ENCODE results near the gene NBAS.
"Not testable (repeated sequence)": the region's sequence is repeated elsewhere in the genome, so short reads cannot be mapped to it uniquely, and the experiment has no call there.

NBAS gene

DNA sequence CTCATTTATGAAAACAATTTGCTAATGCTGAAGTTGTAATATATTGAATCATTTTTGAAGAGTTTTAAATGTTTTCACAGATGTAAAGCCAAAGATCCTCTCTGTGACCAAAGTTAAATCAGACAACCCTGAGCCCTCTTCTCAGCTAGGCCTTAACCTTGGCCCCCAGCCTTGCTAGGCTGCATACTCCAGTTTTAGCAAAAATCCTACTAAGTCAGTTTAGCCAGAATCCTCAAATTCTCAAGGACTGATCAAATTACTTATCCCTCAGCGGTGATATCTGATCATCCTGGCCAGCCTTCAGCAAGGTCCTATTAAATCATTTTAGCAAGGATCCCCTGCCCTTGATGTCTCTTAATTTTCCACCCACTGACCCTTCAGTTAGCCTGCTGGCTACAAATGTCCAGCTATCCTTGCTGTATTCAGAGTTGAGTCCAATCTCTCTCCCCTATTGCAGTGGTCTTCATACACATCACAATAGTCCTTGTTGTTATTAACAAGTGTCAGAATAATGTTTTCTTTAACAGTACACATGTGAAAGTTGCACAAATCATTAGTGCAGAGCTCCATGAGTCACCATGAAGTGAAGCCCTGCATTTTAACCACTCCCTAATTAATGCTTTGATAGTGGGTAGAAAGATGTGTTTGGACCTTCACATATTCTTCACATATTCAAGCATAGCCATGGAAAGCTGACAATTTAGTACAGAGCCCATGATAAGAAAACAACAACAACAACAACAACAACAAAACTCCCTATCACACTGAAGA is 206.4 kb downstream of the NBAS start:
- DNase-seq = no peak

DNA sequence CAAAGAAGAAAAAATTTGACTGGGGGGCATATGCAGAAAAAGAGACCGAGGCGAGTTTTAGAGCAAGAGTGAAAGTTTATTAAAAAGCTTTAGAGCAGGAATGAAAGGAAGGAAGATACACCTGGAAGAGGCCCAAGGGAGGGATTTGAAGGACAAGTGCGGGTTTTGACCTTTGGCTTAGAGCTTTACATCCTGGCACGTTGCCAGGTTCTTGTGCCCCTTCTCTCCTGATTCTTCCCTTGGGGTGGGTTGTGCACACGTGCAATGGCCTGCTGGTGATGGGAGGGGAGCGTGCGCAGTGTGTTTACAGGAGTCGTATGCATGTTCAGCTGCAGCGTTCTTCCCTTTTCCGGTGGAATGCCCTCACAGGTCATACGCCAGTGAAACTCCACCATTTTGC is 208.8 kb downstream of the NBAS start:
- DNase-seq = no peak

DNA sequence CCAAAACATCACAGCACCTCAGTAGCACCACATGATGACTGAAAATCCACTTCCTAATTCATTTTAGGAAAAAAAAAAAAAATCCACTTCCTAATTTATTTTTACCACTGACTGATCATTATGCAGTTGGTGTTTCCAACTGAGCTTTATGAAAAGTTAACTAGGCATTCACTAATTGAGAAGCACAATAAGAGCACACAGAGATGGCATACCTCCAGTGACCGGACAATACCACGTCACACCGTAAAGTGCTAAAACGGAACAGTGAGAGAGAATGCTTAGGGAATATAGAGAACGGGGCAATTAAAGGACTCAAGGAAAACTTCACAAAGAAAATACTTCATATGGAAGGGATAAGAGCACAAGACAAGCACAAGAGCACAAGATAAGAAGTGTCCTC is 212.5 kb downstream of the NBAS start:
- DNase-seq = no peak

DNA sequence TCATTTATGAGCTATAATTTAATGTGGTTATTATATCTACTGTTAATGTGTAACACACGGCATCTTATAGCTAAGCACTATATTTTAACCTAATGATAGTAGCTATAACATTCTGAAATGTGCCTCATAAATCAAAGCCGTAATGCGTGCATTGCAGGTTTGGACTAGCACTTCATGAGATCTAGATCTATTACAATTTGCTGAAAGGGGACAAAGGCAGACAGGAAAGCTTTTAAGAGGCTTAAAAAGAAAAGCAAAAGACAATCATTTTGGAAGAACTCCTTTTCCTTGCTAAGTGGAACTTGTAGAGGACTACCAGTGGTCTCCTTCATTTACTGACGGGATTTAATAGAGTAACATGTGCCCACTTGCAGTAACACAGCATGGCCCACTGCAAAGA is 213.1 kb downstream of the NBAS start:
- no peak for DNase-seq

DNA sequence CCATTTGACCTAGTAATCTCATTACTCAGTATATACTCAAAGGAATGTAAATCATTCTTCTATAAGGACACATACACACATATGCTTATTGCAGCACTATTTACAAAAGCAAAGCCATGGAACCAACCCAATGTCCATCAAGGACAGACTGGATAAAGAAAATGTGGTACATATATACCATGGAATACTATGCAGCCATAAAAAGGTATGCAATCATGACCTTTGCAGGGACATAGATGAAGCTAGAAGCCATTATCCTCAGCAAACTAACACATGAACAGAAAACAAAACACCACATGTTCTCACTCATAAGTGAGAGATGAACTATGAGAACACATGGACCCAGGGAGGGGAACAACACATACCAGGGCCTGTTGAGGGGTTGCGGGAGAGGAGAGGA is 214.5 kb downstream of the NBAS start:
- no peak for DNase-seq

DNA sequence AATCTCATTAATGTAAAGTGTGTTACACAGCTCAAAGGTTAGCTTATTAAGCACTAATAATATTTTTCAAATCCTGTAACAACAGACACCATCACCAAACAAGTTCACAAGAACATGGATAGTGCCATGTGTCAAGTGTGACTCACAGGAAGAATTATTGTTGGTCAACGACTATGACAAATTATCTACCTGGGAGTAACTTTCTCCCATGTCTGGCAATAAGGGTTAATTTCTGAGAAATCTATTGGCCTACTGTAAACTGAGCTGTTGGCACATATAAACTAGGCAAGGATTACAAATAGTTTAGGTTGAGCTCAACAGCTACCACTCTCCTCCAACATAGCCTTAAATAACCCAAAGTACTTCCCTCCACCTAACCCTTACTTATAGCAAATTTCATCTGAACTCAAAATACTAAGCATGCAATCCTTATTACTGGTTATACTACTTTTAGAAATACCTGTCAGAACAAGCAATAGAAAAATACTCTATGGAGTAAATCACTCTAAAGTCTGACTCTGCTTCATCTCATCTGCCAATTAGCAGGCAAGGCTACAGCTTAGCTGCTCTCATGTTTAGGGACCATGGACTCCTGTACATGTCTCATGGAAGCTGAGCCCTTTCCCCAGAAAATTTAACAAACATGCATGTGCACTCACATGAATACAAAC is 223.0 kb downstream of the NBAS start:
- no peak for DNase-seq

DNA sequence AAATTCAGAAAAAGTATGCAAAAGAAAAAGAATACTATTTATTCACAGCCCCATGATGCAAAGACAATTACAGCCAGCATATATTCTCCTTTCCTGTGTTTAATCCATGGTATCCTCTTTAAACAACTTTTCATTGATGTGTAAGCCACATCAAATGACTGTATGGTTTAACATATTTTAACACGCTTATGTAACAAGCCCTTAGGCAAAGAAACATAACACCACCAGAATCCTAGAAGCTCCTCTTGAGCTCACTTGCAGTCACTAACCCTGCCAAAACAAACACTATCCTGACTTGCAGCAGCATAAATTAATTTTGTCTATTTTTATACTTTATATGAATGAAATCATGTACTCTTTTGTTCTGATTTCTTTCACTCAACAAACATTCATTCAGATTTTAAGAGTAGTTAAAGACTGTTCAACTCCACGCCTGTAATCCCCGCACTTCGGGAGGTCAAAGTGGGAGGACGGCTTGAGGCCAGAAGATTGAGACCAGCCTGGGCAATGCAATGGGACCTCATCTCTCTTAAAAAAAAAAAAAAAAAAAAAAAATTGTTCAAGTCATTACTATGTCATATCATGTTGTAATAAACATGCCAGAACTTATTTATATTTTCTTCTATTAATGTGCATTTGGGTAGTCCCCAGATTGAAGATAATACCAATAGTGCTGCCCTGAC is 226.3 kb downstream of the NBAS start:
- no peak for DNase-seq

DNA sequence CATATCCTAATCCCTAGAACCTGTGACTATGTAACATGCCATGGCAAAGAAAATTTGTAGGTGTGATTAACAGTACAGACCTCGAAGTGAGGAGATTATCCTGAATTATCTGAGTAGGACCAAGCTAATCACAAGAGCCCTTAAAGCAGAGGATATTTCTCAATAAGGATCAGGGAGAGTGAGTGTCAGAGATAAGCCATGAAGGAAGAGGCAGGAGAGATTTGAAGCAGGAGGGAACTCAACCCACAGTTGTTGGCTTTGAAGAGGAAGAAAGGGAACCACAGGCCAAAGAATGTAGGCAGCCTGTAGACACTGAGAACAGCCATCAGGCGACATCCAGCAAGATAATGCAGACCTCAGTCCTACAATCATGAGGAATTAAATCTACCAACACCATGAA is 229.3 kb downstream of the NBAS start:
- DNase-seq = no peak

DNA sequence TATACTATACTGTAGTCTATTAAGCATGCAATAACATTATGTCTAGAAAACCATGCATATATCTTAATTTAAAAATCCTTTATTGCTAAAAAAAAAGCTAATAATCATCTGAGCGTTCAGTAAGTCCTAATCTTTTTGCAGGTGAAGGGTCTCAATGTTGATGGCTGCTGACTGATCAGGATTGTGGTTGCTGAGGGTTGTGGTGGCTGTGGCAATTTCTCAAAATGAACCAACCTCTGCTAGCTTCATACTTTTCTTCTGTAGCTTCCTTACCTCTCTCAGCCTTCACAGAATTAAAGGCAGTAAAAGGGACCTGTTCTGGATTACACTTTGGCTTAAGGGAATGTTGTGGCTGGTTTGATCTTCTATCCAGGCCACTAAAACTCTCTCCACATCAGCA is 235.8 kb downstream of the NBAS start:
- no peak for DNase-seq

DNA sequence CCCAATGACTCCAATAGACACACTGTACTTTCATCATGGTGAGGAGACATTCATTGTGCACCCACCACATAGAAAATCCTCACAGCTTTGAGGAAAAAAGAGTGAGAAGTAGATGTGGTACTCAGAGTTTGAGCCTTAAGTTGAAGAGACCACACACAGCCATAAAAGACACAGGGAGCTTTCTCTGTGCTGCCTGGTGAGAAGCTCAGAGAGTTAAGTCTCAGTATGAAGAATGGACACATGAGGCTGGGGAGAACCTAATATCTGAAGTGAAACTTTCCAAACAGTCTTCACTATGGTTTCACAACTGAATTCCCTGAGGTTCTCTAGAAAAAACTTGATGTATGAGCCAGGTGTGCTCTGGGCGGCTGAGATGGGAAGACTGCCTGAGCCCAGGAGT is 237.9 kb downstream of the NBAS start:
- no peak for DNase-seq

DNA sequence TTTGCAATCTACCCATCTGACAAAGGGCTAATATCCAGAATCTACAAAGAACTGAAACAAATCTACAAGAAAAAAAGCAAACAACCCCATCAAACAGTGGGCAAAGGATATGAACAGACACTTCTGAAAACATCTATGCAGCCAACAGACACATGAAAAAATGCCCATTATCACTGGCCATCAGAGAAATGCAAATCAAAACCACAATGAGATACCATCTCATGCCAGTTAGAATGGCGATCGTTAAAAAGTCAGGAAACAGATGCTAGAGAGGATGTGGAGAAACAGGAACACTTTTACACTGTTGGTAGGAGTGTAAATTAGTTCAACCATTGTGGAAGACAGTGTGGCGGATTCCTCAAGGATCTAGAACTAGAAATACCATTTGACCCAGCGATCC is 239.7 kb downstream of the NBAS start:
- not testable (repeated sequence) for DNase-seq

DNA sequence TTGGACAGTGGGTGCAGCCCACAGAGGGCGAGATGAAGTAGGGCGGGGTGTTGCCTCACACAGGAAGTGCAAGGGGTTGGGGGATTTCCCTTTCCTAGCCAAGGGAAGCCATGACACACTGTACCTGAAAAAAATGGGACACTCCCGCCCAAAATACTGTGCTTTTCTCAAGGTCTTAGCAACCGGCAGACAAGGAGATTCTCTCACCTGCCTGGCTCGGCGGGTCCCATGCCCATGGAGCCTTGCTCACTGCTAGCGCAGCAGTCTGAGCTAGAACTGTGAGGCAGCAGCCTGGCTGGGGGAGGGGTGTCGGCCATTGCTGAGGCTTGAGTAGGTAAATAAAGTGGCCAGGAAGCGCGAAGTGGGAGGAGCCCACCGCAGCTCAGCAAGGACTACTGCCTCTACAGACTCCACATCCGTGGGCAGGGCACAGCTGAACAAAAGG is 244.7 kb downstream of the NBAS start:
- DNase-seq = no peak

DNA sequence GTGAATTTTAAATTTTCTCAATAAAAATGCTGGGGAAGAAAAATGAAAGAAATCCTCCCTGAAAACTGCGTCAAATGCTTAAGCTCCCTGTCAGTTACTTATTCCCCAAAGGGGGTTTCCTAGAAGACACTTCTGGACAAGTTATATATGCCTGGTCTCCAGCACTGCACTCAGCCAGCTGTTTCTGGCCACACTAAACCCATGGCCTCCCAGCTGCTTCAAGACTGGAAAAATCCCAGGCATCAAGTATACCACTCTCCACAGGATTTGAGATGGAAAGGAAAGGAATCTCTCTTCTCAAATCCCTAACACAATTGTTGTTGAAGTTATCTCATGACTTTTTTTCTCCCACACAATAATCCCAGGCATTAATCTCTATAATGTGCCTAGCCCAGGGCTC is 245.7 kb downstream of the NBAS start:
- DNase-seq = no peak

DNA sequence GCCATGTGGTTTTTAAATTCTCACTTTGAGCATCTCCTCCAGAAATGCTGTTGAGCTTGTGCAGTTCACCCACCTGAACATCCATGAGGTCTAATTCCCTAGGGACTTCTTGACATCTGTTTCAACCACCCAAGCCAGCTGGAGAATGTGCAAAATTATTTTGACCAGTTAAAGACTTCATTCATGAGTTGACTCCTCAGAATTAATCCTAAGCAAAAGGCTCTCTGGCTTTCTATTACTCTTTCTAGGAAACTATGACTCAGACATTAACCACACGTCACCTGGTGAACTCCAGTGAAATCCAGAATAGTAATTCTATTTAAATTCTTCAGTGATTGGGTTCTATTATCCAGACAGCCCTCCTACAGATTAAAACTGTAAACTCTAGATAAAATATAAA is 247.5 kb downstream of the NBAS start:
- no peak for DNase-seq

DNA sequence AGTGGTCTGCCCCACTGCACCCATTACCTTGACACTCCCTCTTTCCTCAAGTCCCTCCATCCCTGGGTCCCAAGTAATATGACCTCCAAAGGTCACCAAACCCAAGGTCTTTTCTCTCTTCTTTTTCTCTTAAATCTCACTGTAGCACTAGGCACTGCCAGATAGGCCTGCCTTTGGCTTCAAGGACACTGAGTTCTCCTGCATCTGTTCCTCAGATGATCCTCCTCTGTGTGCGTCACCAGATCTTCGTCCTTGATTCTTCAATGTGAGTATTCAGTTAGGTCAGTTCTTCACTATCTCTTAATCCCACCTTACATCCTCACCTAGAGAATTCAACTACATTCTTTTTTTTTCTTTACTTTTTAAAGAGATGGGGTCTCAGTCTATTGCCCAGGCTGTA is 249.2 kb downstream of the NBAS start:
- no peak for DNase-seq

DNA sequence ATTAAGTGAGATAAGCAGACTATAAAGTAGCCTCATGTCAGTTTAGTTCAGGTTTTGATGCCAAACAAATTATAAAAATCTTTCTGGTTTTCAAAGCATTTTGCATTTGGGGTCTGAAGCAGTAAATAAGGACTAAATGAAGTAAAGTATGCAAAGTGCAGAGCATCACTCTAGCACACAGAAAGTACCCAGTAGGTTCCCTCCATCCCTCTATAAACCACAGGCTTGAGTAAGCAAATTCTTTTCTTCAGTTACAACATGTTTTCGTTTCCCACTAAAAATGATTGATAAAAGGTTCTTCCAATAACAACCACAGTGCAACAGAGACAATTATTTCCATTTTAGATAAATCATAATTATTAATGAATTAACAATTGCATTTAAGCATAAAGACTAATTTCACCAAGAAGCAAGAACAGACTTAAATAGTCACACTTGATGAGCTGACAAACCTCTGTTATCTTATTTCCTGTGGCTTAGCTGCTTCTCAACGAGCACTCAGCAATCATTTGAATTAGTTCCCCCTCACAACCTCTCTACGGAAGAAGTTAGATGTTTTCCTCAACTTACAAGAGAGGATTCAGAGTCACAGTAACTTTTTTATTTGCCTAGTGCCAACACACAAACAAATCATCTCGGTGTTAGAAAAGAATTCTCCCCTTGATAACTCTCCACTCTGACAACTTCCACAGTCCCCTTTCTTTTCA is 249.8 kb downstream of the NBAS start:
- DNase-seq = no peak

DNA sequence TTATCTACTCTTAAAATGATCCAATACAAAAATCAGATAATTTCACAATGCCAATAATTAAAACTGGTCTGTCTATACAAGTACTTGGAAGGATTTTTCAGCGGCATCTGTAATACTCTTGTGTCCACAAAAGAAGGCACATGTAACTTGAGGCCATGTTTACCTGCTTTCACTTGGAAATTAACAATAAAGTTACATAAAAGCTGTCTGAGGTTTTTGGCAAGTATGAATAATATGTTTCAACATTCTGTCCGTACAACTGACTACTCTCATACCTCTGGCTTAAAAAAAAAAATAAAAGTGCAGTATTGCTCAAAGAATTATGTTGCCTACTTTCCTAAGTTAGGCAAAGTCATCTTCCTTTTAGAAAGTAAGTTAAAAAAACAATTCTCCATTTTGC is 253.6 kb downstream of the NBAS start:
- DNase-seq = no peak

DNA sequence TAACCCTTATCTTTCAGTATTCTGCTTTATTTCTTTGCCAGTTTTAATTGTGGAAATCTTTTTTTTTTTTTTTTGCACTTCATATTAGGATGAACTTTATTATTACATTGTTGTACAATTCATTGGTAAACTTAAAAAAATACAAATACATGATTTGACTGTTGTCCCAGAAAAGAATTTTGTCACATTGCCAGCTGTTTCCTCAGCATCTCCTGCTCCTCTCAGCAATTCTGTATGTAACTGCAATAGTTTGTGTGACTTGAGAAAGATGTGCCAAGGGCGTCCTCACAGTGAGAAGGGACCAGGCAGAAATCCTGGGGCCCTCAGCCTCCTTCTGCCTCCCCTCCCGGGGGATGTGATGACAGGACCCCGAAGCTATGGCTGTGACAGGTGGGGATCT is 254.4 kb downstream of the NBAS start:
- no peak for DNase-seq

DNA sequence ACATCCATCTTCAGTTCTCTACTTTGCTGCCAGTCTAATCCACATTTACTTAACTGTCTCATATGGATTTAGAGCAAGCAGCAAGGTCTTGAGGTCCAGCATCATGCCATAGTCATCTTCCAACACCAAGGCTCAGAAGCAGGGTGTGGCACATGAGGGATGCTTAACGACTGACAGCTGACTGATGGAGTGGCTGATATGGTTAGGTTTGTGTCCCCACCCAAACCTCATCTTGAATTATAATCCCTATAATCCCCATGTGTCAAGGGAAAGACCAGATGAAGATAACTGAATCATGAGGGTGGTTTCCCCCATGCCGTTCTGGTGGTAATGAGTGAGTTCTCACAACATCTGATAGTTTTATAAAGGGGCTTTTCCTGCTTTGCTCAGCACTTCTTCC is 257.3 kb downstream of the NBAS start:
- DNase-seq = peak; percentile 20 to 47 (median 42)

DNA sequence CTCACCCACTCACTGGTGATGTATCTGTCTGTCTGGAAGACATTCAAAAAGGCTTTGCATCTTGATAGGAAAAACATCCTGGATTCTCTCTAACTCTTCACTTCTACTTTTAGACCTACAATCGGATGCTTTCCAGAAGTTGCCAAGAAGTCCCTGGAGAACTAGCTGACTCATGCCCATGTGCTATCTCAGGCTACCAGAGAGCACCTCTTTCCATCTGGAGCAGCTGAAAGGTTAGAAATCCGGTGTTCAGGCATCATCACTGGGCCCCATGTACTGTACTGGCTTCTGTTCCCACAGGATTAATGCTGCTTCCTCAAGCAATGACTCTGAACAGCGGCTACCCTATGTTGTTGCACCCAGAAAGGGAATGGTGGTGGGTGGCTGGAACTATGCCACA is 259.0 kb downstream of the NBAS start:
- DNase-seq = no peak

DNA sequence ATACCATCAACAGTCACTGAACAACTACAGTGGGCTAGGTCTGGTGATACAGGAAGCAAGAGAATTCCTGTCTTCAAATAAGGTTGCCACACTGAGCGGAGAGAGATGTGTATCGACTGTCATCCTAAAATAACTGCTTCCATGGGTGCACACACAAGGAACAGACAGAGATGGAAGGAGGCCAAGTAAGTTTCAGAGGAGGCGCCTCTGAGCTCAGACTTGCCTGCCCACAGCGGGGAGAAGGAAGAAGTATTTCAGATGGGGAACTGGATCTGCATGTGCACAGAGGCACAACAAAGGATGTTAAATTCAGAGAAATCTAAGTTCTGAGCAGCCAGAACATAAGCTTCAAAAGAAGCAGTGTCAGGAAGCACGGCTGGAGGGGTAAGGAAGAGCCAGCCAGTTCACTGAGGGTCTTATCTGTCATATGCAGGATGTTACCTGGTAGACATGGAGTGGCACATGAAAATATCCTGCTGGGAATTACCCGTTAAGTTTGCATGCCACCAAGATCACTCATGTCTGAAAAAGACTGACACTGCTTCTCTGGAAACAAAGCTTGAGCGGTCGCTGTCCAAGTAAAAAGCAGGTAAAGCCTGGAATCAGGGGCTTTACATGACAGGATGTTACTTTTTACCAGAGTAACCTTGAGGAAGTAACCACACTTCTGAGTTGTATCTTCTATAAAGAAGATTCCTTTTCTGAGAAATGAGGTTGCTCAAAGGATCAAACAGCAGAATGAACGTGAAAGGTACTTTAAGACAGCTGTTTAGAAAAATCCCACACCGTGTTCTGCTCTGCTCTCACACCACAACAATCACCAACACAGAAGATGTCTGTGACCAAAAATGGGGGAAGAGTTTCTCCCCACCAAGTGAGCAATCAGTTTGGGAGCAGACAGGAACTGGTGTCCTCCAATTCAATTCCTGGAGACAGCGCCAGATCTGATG is 260.2 kb downstream of the NBAS start:
- peak in 1 of 3 donors; percentile 15 for DNase-seq

DNA sequence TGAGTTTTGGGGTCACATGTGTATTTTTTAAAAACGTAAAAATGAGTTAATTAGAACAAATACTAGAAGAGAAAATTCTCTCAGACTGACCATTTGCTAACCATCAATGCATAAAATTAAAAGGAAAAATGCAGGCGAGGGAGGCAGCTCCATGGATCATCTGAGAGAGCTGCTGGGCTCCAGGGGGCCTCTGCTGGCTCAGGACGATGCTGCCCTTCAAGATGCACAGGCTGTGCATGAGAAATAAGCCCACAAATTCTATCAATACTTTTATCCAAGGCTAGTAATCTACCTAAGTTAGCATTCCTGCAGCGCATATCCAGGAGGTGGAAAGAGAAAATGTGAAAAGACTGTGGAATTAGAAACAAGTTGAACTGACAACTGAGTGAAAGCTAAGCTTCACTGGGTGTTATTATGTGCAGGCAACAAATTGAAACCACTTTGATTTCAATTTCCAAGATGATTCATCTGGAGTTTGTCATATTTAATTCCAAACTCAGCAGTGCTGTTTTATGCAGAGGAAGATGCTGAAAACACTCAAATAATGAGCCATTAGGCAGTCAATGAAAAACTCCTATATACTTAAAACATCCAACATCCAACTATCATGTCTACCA is 261.1 kb downstream of the NBAS start:
- DNase-seq = no peak

Measured in suppressor macrophage treated with lipopolysaccharide for 1 hour (primary cell).